Measurements from ENCODE around the gene SEMA3B.
"Not testable (repeated sequence)": the region's sequence is repeated elsewhere in the genome, so short reads cannot be mapped to it uniquely, and the experiment has no call there.

The SEMA3B gene

GRCh38 chr3:50238549-50239026 lies 30.4 kb upstream of the SEMA3B start:
- peak in 1 of 5 experiments; percentile 43 for DNase-seq

- no peak for DNase-seq
Measured at GRCh38 chr3:50239649-50240048, 29.3 kb upstream of the SEMA3B start.

- DNase-seq: no peak
Measured at GRCh38 chr3:50241163-50241562, 27.8 kb upstream of the SEMA3B start.

- no peak for DNase-seq
Measured at GRCh38 chr3:50241713-50242380, 27.1 kb upstream of the SEMA3B start.

- DNase-seq: peak in 1 of 5 experiments; percentile 48
Measured at GRCh38 chr3:50242381-50242770, 26.6 kb upstream of the SEMA3B start.

GRCh38 chr3:50242851-50243542 lies 25.9 kb upstream of the SEMA3B start:
- DNase-seq: peak in 3 of 5 experiments; percentile 22 to 48 (median 27)

DNA sequence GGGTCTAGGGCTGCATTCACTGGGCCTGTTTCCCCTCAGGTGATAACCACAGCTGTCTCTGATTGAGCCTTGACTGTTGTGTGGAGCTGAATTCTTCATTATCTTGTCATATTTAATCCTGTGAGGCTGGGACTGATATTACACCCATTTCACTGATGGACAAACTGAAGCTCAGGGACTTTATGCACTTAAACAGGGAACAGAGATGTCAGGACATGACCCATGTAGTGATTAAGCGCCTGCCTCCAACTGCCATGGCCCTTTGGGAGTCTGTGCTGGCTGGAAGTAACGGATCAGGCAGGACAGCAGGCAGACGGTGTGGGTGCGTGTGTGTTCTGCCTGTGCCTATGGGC lies 25.4 kb upstream of the SEMA3B start:
- DNase-seq: no peak

DNA sequence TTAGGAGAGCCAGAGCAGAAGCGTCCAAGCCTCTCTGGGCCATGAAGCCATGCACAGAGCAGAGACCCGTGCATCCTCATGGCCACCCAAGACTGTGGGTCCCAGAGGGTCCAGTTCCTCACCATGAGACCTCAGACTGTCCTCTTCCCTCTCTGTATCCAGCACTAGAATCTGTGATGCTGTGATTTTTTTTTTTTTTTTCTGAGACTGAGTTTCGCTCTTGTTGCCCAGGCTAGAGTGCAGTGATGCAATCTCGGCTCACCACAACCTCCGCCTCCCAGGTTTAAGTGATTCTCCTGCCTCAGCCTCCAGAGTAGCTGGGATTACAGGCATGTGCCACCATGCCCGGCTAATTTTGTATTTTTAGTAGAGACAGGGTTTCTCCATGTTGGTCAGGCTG lies 24.1 kb upstream of the SEMA3B start:
- DNase-seq: not testable (repeated sequence)

GRCh38 chr3:50245251-50245745 lies 23.6 kb upstream of the SEMA3B start:
- no peak for DNase-seq

DNA sequence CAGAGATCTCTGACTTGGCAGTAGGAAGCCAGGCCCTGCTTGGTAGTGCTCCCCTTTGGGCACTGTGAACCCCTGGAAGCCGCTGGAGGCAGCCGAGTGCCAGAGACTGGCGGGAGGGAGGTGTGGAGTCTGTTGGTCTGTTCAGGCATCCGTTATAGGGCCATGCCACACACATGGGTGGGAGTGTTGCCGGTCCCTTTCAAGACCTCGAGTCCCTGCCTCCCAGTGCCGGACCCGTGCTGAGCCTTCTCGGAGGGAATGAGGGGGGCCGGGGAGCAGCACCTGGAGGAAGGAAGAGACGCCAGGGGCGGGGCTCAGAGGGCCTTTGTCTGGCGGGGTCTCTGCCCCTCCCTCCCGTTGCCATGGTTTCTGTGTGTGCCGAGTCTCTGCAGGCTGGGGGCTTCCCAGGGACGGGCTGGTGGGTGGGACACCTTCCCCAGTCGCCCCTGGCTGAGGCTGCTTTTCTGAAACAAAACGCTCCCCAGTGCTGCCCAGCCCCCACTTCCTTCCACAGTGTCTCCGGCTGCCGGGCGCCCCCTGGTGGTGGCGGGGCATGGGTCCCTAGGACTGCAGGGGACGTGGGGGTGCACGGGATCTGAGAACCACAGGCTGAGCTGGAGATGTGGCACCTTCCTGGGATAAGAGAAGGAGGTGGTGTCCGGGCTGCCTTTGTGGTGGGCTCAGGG lies 23.0 kb upstream of the SEMA3B start:
- DNase-seq: peak; percentile 86 to 97 (median 92)

- peak; percentile 32 to 91 (median 75) for DNase-seq
Measured at GRCh38 chr3:50246517-50246954, 22.4 kb upstream of the SEMA3B start.

- no peak for DNase-seq
Measured at GRCh38 chr3:50248387-50248786, 20.6 kb upstream of the SEMA3B start.

DNA sequence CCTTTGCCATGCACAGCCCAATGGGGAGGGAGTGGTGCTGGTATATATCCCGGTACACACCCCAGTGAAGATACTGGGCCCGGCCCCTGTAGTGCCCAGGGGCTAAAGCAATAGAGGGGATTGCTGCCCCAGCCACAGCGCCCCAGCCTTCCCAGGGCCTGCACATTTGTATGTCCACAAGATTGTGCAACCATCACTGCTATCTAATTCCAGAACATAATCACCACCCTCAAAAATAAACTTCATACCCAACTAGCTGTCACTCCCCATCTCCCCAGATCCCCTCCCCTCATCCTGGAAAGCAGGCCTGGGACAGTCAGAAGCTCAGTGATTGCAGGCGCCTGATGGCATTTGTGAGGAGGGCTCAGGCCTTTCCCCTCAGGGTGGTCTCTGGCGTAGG lies 19.5 kb upstream of the SEMA3B start:
- DNase-seq: no peak

DNA sequence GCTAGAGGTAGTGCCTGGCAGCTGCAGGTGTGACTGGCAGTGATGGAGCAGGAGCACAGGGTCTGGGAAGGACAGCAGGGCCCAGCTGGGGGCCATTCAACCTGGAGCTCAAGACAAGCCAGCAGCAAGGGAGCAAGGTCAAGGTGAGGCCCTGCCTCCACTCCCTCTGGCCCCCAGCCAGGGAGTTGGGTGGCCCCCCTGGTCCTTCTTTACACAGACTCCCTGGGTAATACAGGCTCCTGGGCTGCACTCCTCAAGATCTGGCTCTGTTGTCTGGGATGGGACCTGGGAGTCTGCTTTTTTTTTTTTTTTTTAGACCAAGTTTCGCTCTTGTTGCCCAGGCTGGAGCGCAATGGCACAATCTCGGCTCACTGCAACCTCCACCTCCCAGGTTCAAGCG lies 18.4 kb upstream of the SEMA3B start:
- DNase-seq: no peak

GRCh38 chr3:50251220-50251619 lies 17.7 kb upstream of the SEMA3B start:
- DNase-seq: peak in 1 of 5 experiments; percentile 52

DNA sequence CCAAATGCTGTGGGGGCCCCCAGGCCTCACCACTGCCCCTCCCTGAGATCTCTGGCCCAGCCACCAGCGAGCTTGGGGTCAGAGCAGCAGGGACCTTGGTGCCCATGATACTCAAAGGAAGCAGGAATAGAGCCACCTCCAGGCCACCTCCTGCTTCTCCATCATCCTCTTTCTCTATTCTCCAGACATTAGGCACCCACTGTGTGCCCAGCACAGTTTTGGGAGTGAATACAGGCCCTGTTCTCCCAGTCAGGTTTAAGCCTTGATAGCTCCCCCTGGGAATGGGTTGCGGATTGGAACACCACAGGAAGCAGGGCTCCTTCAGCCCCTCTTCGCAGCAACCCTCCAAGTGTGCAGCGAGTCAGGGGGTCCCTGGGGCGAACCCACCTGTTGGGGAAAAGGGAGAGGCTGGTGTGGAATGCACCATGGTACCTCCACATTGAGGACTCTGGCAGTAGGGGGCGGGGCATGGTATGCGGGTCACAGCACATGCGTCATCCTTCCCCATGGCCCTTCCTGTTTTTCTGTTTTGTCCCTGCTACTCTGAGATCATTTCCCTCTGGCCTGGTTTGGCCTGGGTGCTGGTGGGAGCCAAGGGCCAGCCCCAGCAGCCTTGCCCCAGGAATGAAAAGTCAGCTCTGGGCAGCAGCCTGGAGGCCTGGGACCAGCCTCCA lies 14.2 kb upstream of the SEMA3B start:
- DNase-seq: no peak

GRCh38 chr3:50255251-50255615 lies 13.7 kb upstream of the SEMA3B start:
- no peak for DNase-seq

- DNase-seq: no peak
Measured at GRCh38 chr3:50256978-50257890, 11.7 kb upstream of the SEMA3B start.

DNA sequence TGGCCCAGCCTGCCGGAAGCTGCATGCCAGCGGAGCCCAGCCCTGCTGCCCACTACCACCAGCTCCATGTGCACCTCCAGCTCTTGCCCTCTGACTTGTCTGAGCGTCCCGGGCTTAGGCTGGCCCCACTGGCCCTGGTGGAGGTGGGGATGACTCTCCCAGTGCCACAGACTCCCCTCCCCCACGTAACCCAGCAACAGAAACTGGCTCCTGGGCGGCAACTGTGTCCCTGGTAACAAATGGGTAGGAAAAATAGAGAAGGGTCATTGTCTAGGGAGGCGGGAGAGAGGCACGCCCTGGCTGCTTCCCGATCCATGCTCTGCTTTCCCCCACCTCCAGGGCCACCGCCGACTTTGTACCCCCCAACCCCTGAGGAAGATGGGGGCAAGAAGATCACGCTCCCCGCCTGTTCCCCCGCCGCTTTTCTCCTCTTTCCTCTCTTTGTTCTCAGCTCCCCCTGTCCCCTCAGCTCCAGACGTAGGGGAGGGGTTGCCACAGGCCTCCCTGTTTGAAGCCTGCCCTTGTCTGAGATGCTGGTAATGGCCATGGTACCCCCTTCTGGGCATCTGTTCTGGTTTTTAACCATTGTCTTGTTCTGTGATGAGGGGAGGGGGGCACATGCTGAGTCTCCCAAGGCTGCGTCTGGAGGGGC lies 10.8 kb upstream of the SEMA3B start:
- no peak for DNase-seq

- no peak for DNase-seq
Measured at GRCh38 chr3:50258979-50259378, 10.0 kb upstream of the SEMA3B start.

DNA sequence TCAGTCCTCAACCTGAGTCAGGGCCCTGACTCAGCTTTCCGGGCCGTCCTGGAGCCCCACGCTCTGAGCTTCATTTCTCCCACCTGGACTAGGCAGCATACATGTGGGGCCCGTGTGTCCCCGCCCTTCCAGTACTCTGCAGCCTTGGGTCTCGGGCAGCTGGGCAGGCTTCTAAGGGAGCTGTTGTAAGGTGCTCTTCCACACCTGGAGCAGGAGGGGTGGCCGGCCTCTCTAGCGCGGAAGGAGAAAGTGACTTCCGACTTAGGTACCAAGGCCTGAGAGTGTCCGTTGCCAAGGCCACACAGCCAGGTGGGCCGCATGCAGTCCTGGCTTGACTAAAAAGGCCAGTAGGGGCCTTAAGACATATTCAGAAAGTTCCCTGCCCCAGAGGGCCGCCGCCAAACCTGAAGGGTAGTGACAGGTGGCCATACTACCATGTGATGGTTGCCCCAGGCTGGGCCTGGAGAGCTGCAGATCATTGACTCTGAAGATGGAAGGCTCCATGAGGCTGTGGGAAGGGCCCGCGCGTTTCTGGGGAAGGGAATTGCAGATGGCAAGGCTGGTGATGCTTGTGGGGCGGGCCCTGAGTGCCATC lies 9.4 kb upstream of the SEMA3B start:
- DNase-seq: no peak
